Measurements from ENCODE around the gene ASB3.

DNA sequence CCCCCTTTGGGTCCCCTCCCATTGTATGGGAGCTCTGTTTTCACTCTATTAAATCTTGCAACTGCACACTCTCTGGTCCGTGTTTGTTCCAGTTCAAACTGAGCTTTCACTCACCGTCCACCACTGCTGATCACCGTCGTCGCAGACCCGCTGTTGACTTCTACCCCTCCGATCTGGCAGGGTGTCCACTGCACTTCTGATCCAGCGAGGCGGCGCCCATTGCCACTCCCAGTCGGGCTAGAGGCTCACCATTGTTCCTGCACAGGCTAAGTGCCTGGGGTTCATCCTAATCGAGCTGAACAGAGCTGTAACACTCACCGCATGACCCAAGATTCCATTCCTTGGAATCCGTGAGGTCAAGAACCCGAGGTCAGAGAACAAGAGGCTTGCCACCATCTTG lies 30.1 kb downstream of the ASB3 start:
- TF ChIP-seq, protein P1, sequence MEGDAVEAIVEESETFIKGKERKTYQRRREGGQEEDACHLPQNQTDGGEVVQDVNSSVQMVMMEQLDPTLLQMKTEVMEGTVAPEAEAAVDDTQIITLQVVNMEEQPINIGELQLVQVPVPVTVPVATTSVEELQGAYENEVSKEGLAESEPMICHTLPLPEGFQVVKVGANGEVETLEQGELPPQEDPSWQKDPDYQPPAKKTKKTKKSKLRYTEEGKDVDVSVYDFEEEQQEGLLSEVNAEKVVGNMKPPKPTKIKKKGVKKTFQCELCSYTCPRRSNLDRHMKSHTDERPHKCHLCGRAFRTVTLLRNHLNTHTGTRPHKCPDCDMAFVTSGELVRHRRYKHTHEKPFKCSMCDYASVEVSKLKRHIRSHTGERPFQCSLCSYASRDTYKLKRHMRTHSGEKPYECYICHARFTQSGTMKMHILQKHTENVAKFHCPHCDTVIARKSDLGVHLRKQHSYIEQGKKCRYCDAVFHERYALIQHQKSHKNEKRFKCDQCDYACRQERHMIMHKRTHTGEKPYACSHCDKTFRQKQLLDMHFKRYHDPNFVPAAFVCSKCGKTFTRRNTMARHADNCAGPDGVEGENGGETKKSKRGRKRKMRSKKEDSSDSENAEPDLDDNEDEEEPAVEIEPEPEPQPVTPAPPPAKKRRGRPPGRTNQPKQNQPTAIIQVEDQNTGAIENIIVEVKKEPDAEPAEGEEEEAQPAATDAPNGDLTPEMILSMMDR (IDR thresholded peaks at IDR 0.05; ENCODE audit: poor library complexity, severe bottlenecking): no peak
- TF ChIP-seq, protein P2, sequence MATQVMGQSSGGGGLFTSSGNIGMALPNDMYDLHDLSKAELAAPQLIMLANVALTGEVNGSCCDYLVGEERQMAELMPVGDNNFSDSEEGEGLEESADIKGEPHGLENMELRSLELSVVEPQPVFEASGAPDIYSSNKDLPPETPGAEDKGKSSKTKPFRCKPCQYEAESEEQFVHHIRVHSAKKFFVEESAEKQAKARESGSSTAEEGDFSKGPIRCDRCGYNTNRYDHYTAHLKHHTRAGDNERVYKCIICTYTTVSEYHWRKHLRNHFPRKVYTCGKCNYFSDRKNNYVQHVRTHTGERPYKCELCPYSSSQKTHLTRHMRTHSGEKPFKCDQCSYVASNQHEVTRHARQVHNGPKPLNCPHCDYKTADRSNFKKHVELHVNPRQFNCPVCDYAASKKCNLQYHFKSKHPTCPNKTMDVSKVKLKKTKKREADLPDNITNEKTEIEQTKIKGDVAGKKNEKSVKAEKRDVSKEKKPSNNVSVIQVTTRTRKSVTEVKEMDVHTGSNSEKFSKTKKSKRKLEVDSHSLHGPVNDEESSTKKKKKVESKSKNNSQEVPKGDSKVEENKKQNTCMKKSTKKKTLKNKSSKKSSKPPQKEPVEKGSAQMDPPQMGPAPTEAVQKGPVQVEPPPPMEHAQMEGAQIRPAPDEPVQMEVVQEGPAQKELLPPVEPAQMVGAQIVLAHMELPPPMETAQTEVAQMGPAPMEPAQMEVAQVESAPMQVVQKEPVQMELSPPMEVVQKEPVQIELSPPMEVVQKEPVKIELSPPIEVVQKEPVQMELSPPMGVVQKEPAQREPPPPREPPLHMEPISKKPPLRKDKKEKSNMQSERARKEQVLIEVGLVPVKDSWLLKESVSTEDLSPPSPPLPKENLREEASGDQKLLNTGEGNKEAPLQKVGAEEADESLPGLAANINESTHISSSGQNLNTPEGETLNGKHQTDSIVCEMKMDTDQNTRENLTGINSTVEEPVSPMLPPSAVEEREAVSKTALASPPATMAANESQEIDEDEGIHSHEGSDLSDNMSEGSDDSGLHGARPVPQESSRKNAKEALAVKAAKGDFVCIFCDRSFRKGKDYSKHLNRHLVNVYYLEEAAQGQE (IDR thresholded peaks at IDR 0.05; ENCODE audit: borderline replicate concordance): no peak
- TF ChIP-seq EZH2 (IDR thresholded peaks at IDR 0.05; ENCODE audit: borderline replicate concordance, insufficient read depth, low read length, poor library complexity, severe bottlenecking) (no peak), TAF1 (IDR thresholded peaks at IDR 0.05; ENCODE audit: low read depth) (no peak), POLR2AphosphoS5 (IDR thresholded peaks at IDR 0.05) (no peak), RAD21 (conservative IDR thresholded peaks at IDR 0.05) (no peak), EP300 (conservative IDR thresholded peaks at IDR 0.05; ENCODE audit: poor library complexity, severe bottlenecking) (no peak)

Measured in neural cell (in vitro differentiated cells).